ENCODE data around the gene CYGB. TPM values are rescaled to one million over a fixed set of nuclear protein-coding genes. Genes with fewer than 3 reads are reported as not detected.

CYGB gene
- total and polyA plus RNA-seq, 2 of the 13 experiments (the other 11 are each of a cell fraction or from before 2014, with no cell fraction given): 18.9 to 27.1 TPM

- Histone ChIP-seq H4K20me1 (ENCODE audit: insufficient read depth, low read length) (no peaks in the 10 kb centered on the region), H3K36me3 (replicated peaks in 1 of 2; ENCODE audit: control insufficient read depth in 1 of 2, insufficient read depth in 2 of 2, low read length in 2 of 2) (no peaks in the 10 kb centered on the region), H3K9ac (ENCODE audit: insufficient read depth, low read depth, low read length) (0 out of 2 replicates have a peak overlapping the region, but pooled peaks have one; percentile 8), H3K9me3 (ENCODE audit: low read length) (no peaks in the 10 kb centered on the region), H3K4me1 (ENCODE audit: insufficient read depth, low read length) (peaks cover 91% of the 10 kb centered on the region), H2AFZ (ENCODE audit: low read length) (no peak overlapping the region), H3K27me3 (ENCODE audit: control insufficient read depth in 1 of 2, insufficient read depth in 2 of 2, low read length in 2 of 2) (no peaks in the 10 kb centered on the region), H3K79me2 (ENCODE audit: insufficient read depth, low read length) (no peaks in the 10 kb centered on the region), H3K4me3 (replicated peaks in 1 of 3; ENCODE audit: insufficient read depth in 1 of 3, low read depth in 2 of 3, low read length in 3 of 3) (peak overlapping the region in 1 of 3 experiments; percentile 35; a peak in 1 of 6 replicates), H3K4me2 (ENCODE audit: low read depth, low read length) (peak overlapping the region; percentile 48), H3K27ac (ENCODE audit: extremely low read length, insufficient read depth, low read length) (peak overlapping the region; percentile 60)
- peak; percentile 61 for DNase-seq (ENCODE audit: low spot score)
- no peak for FAIRE-seq
- ChIA-PET POLR2A (interaction anchor here (1.0 to 4.0 kb wide), 6 partner anchors 11 to 31 kb away, joined by 3 to 19 read pairs (median 8); partner anchors contain the start of gene PRCD), CTCF (ENCODE audit: low intra/inter-chr PET ratio, low total read pairs) (no interaction called here)
- WGBS (ENCODE audit: low lambda C conversion rate): 45% methylated on average over 15 of the region's 20 CpGs
- peak; percentile 13 for ATAC-seq
- in situ Hi-C loops (cut with HindIII; ENCODE audit: extremely low pct_ligation_motif_present, low pct_unique_long_range_greater_than_20kb): no loop called here
- intact Hi-C loops (cut with micrococcal nuclease; ENCODE audit: unreplicated experiment): no loop called here
- BruUV-seq (replicated peaks): no TSS peak
- peak; percentile 90; the same call in 1 of the 2 replicates for TF ChIP-seq EED (CRISPR knock-in tag; IDR thresholded peaks at IDR 0.05)
- TF ChIP-seq FOXA1 (IDR thresholded peaks at IDR 0.05): no peak
- peak; percentile 27; the same call in 1 of the 2 replicates for TF ChIP-seq FOXA1 (CRISPR knock-in tag; IDR thresholded peaks at IDR 0.05)
- no peak for TF ChIP-seq MNT (IDR thresholded peaks at IDR 0.05)
- TF ChIP-seq HNRNPLL (IDR thresholded peaks at IDR 0.05; ENCODE audit: low read depth, low read length, poor library complexity, severe bottlenecking): no peak
- no peak for TF ChIP-seq POGK (CRISPR knock-in tag; conservative IDR thresholded peaks at IDR 0.05)
- TF ChIP-seq NFKB2 (CRISPR knock-in tag; IDR thresholded peaks at IDR 0.05; ENCODE audit: borderline replicate concordance): no peak; the same call in 1 of the 2 replicates
- no peak; the same call in 1 of the 2 replicates for TF ChIP-seq UBTF (CRISPR knock-in tag; IDR thresholded peaks at IDR 0.05)
- no peak for TF ChIP-seq ZNF264 (CRISPR knock-in tag; IDR thresholded peaks at IDR 0.05)
- no peak for TF ChIP-seq ZZZ3 (CRISPR knock-in tag; IDR thresholded peaks at IDR 0.05; ENCODE audit: borderline replicate concordance)
- TF ChIP-seq NCOR1 (IDR thresholded peaks at IDR 0.05; ENCODE audit: borderline replicate concordance, low read length): no peak
- no peak for TF ChIP-seq FOXK2 (IDR thresholded peaks at IDR 0.05)
- TF ChIP-seq U2AF2 (IDR thresholded peaks at IDR 0.05; ENCODE audit: low read depth, low read length): no peak
- peak; percentile 88 for TF ChIP-seq HNRNPL (IDR thresholded peaks at IDR 0.05; ENCODE audit: low read depth, low read length)
- no peak for TF ChIP-seq ZNF766 (CRISPR knock-in tag; IDR thresholded peaks at IDR 0.05; ENCODE audit: borderline replicate concordance)
- no peak for TF ChIP-seq NFRKB (IDR thresholded peaks at IDR 0.05)
- no peak for TF ChIP-seq ZNF3 (CRISPR knock-in tag; IDR thresholded peaks at IDR 0.05)
These were observed 8.1 kb downstream of the CYGB start for GRCh38 chr17:76529224-76530094.
